Activated CD8-positive, alpha-beta memory T cell treated with anti-CD3 and anti-CD28 coated beads, Interleukin-2, amount 50 U/mL, for 48 hours (primary cell): ENCODE data around the gene CACNA1E.
"Not testable (repeated sequence)": the region's sequence is repeated elsewhere in the genome, so short reads cannot be mapped to it uniquely, and the experiment has no call there.

Experiments
- DNase-seq: peaks from one replicate; pipeline ENCODE4 v3.0.0-alpha.2; 2020

Gene CACNA1E

GRCh38 chr1:181832173-181832880 is 349.0 kb downstream of the CACNA1E start:
- DNase-seq, result not testable (repeated sequence)

GRCh38 chr1:181846001-181846645 is 362.8 kb downstream of the CACNA1E start:
- no peak for DNase-seq

GRCh38 chr1:181846681-181847080 is 363.4 kb downstream of the CACNA1E start:
- no peak for DNase-seq

- no peak for DNase-seq
Observed at GRCh38 chr1:181849071-181849470, 365.8 kb downstream of the CACNA1E start.

GRCh38 chr1:181854212-181854611 is 370.9 kb downstream of the CACNA1E start:
- not testable (repeated sequence) for DNase-seq

GRCh38 chr1:181855380-181855779 is 372.1 kb downstream of the CACNA1E start:
- no peak for DNase-seq
